Measurements from ENCODE around the gene CISD2.

DNA sequence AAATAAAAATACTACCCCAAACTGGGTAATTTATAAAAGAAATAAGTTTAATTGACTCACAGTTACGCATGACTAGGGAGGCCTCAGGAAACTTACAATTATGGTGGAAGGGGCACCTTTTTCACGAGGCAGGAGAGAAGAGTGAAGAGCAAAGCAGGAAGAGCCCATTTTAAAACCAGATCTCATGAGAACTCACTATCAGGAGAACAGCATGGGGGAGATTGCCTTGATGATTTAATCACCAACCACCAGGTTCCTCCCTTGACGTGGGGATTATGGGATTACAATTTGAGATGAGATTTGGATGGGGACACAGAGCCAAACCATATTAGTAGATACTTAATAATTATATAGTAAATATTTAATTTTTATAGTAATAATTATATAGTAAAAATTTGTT is 10.1 kb downstream of the CISD2 start:
- TF ChIP-seq, protein P1, sequence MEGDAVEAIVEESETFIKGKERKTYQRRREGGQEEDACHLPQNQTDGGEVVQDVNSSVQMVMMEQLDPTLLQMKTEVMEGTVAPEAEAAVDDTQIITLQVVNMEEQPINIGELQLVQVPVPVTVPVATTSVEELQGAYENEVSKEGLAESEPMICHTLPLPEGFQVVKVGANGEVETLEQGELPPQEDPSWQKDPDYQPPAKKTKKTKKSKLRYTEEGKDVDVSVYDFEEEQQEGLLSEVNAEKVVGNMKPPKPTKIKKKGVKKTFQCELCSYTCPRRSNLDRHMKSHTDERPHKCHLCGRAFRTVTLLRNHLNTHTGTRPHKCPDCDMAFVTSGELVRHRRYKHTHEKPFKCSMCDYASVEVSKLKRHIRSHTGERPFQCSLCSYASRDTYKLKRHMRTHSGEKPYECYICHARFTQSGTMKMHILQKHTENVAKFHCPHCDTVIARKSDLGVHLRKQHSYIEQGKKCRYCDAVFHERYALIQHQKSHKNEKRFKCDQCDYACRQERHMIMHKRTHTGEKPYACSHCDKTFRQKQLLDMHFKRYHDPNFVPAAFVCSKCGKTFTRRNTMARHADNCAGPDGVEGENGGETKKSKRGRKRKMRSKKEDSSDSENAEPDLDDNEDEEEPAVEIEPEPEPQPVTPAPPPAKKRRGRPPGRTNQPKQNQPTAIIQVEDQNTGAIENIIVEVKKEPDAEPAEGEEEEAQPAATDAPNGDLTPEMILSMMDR (conservative IDR thresholded peaks at IDR 0.05; ENCODE audit: low read depth in 2 of 2): no peak
- no peak for TF ChIP-seq JUNB (IDR thresholded peaks at IDR 0.05; ENCODE audit: unreplicated experiment)
- TF ChIP-seq EZH2phosphoT487 (IDR thresholded peaks at IDR 0.05; ENCODE audit: unreplicated experiment): no peak
- no peak for TF ChIP-seq EZH2 (IDR thresholded peaks at IDR 0.05; ENCODE audit: low read depth, unreplicated experiment)
- no peak for TF ChIP-seq POLR2AphosphoS5 (IDR thresholded peaks at IDR 0.05; ENCODE audit: low read depth)
